Measurements from ENCODE around the gene TRIM72. TPM values are rescaled to one million over a fixed set of nuclear protein-coding genes. Genes with fewer than 3 reads are reported as not detected.

The TRIM72 gene
- total and polyA plus RNA-seq, 2 of the 8 experiments (the other 6 are each of a cell fraction or from before 2014, with no cell fraction given) = 0.57 to 2.1 TPM

GRCh38 chr16:31219154-31219741 is 5.3 kb downstream of the TRIM72 start:
- H4K5ac ChIP-seq (ENCODE audit: insufficient read length, low read depth, low read length) = no peak overlapping the region
- H3K9ac ChIP-seq (replicated peaks in 1 of 4; ENCODE audit: extremely low read depth in 1 of 4, low read depth in 3 of 4, low read length in 3 of 4) = no peak overlapping the region
- H4K8ac ChIP-seq (ENCODE audit: extremely low read depth, insufficient read depth, low read length) = no peak overlapping the region
- H2BK20ac ChIP-seq (ENCODE audit: low read length) = no peak overlapping the region
- ChIA-PET POLR2A (ENCODE audit: partially characterized antibody) (interaction anchor here (0.6 to 24.0 kb wide), 4 partner anchors 13 to 284 kb away, joined by 3 to 430 read pairs (median 3); partner anchors contain the start of gene PYCARD), CTCF (ENCODE audit: partially characterized antibody) (interaction anchor here (0.6 to 1.9 kb wide), 2 partner anchors 62 to 114 kb away, joined by 3 to 6 read pairs; no protein-coding TSS in a partner anchor)
- H3K56ac ChIP-seq (replicated peaks; ENCODE audit: insufficient read length, low read depth, low read length) = no peak overlapping the region
- H3K36me3 ChIP-seq (ENCODE audit: control insufficient read depth in 2 of 4, insufficient read depth in 4 of 4, low read length in 3 of 4) = no peaks in the 10 kb centered on the region
- peaks cover 19% of the 10 kb centered on the region for H3K23me2 ChIP-seq (ENCODE audit: low read depth, low read length)
- 92% methylated on average over 15 of the region's 15 CpGs; no CpG with 5 or more reads in 1 of the 2 experiments for WGBS, 2 experiments (ENCODE audit: extremely low coverage in 1 of 2, insufficient coverage in 1 of 2, insufficient read length in 1 of 2, insufficient replicate concordance in 2 of 2, low coverage in 1 of 2, low lambda C conversion rate in 2 of 2, missing lambda C conversion rate in 1 of 2)
- H3K14ac ChIP-seq (ENCODE audit: insufficient read length) = no peak overlapping the region
- no peak overlapping the region for H3K4ac ChIP-seq (replicated peaks; ENCODE audit: insufficient read length, low read depth, low read length)
- peaks cover 8 to 20% (median 17%) of the 10 kb centered on the region in 4 experiments for H3K27me3 ChIP-seq (replicated peaks in 1 of 4; ENCODE audit: control insufficient read depth in 3 of 4, extremely low read depth in 1 of 4, insufficient read depth in 3 of 4, low read length in 3 of 4)
- no peaks in the 10 kb centered on the region for H3K79me1 ChIP-seq (ENCODE audit: low read depth, low read length)
- no peak overlapping the region for H3K4me2 ChIP-seq (ENCODE audit: insufficient read depth in 1 of 2, low read depth in 2 of 2, low read length in 2 of 2)
- H3K4me1 ChIP-seq (replicated peaks in 1 of 4; ENCODE audit: control insufficient read depth in 3 of 4, insufficient read depth in 4 of 4, low read length in 3 of 4) = peaks cover 0 to 24% (median 12%) of the 10 kb centered on the region in 4 experiments; a peak in 6 of 7 replicates
- no peak overlapping the region for H3K27ac ChIP-seq (ENCODE audit: low read depth, low read length)
- no peak overlapping the region for H2BK120ac ChIP-seq (replicated peaks; ENCODE audit: low read depth, low read length)
- no peak overlapping the region for H2BK15ac ChIP-seq (ENCODE audit: low read length)
- no peak overlapping the region for H2AFZ ChIP-seq (ENCODE audit: low read length)
- DNase-seq (ENCODE audit: low read depth in 1 of 2, low spot score in 2 of 2) (no peak), FAIRE-seq (no peak)
- H3K23ac ChIP-seq (ENCODE audit: insufficient read length) = no peak overlapping the region
- no peak overlapping the region for H2AK5ac ChIP-seq (ENCODE audit: low read depth, low read length)
- no peak overlapping the region for H3K4me3 ChIP-seq (ENCODE audit: extremely low read depth in 1 of 4, insufficient read depth in 2 of 4, low read depth in 3 of 4, low read length in 4 of 4)
- H4K91ac ChIP-seq (replicated peaks; ENCODE audit: insufficient read length, low read length) = no peak overlapping the region
- H2BK5ac ChIP-seq (ENCODE audit: low read depth, low read length) = no peak overlapping the region
- no peak overlapping the region for H3K18ac ChIP-seq (ENCODE audit: extremely low read depth, low read length)
- H4K20me1 ChIP-seq (replicated peaks in 1 of 2; ENCODE audit: control insufficient read depth in 1 of 2, insufficient read depth in 2 of 2, low read length in 2 of 2) = no peaks in the 10 kb centered on the region
- H2BK12ac ChIP-seq (ENCODE audit: low read depth, low read length) = peak overlapping the region; percentile 60; the same call in 1 of the 2 replicates
- H3K79me2 ChIP-seq (ENCODE audit: control insufficient read depth in 1 of 2, insufficient read depth in 2 of 2, low read length in 2 of 2) = no peaks in the 10 kb centered on the region
- no peaks in the 10 kb centered on the region for H3K9me3 ChIP-seq (ENCODE audit: insufficient read depth in 2 of 2, low read depth in 1 of 2, low read length in 1 of 2)
- no peak for TF ChIP-seq TBP (IDR thresholded peaks at IDR 0.05; ENCODE audit: low read depth, low read length)
- TF ChIP-seq JUN (IDR thresholded peaks at IDR 0.05; ENCODE audit: low read depth, low read length) = no peak
- no peak for TF ChIP-seq CHD2 (IDR thresholded peaks at IDR 0.05; ENCODE audit: low read length)
- no peak for TF ChIP-seq POLR2AphosphoS5 (IDR thresholded peaks at IDR 0.05; ENCODE audit: low read depth, low read length)
- TF ChIP-seq FOSL1 (IDR thresholded peaks at IDR 0.05; ENCODE audit: insufficient read depth, low read depth, low read length) = no peak
- no peak for TF ChIP-seq ATF3 (IDR thresholded peaks at IDR 0.05; ENCODE audit: insufficient read depth, low read depth, low read length)
- no peak for TF ChIP-seq USF2 (IDR thresholded peaks at IDR 0.05; ENCODE audit: low read length)
- no peak for TF ChIP-seq ATF2 (IDR thresholded peaks at IDR 0.05; ENCODE audit: low read length)
- no peak for TF ChIP-seq EP300 (IDR thresholded peaks at IDR 0.05; ENCODE audit: borderline replicate concordance in 1 of 2, low read depth in 2 of 2, low read length in 2 of 2)

All from H1 (cell line).